HG03457 (cell line): Measurements from ENCODE around the gene DEXI.
"Not testable (repeated sequence)": the region's sequence is repeated elsewhere in the genome, so short reads cannot be mapped to it uniquely, and the experiment has no call there.

Experiments used
- ATAC-seq: cut with Tn5 transposase; IDR thresholded peaks from one replicate; pipeline ENCODE4 v1.9.1; 2021; ENCODE audit warnings: moderate number of reproducible peaks; ENCODE audit not compliant: unreplicated experiment

DEXI gene

DNA sequence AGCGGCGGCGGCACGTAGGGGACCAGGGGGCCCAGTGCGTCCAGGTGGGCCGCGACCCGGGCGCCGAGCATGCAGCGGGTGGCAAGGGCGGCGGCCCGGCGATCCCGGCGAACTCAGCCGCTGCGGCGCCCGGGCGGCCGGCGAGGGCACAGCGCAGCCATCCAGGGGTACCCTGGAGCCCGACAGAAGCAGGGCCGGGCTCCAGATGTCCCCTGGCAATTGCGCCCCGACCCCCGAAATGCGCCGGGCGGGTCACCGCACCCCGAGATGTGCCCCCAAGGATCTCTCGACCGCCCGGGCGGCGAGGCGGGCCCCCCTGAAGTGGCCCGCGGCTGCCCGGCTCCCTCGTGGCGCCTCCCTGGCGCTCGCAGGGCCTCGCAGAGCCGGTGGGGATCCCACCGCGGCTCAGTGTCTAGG, 325 bp downstream of the DEXI start:
- not testable (repeated sequence) for ATAC-seq

DNA sequence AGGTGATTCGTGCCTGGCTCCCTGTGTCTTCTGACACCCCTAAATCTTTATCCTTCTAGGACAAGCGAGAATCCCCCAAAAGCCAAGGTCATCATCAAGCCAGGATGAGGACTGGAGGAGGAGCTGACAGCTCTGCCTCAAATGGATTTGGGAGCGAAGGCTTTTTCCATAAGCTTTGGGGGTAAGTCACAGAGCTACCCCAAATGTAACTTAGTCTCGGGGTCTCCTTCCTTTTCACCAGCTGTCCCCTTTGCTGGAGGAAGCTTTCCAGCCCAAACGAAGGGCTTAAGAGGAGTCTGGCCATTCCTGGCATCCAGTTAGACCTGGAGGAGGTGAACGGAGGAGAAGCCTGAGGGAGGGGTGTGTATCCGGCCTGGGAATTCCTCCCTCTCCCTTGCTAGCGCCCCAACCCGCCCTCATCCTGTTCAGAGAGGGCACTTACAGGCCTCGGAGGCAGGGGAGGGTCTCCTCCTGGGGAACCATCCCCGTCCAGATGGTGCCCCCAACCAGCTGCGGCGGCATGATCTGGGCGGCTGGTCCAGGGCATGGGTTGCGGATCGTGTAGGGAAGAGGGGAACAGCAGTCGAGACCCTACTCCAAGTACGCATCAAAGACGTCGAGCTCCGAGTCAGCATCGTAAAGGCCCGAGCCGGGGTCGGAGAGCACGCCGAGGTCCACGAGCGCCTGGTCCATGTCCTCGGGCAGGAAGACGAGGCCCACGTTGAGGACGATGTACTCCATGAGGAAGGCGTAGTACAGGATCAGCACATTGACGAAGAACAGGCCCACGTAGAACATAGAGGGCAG, 938 bp downstream of the DEXI start:
- no peak for ATAC-seq

DNA sequence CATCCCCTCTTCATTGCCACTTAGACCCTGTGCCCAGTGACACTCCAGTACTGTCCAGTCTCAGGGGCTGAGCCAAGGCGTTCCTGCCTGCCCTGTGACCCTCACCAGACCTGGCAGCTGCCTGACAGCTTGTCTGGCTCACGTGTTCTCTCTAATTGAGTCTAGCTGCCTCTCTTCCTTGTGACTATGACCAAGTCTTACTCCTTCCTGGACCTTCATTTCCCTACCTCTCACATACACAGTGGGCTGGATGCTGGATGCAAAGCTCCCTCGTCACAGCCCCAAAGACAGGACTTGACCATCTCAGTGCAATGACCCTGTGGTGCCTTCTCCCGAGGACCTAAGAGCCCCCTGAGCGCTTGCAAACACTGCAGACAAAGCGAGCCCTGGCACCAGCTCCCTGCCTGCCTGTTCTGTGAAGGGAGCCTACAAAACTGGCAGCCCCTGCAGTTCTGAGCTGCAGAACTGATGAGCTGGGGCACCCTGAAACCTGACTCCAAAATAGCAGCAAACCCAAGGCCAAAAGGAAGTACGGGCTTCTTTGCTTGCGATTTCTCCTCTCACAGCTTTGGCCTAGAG, 1.7 kb downstream of the DEXI start:
- ATAC-seq, result no peak

DNA sequence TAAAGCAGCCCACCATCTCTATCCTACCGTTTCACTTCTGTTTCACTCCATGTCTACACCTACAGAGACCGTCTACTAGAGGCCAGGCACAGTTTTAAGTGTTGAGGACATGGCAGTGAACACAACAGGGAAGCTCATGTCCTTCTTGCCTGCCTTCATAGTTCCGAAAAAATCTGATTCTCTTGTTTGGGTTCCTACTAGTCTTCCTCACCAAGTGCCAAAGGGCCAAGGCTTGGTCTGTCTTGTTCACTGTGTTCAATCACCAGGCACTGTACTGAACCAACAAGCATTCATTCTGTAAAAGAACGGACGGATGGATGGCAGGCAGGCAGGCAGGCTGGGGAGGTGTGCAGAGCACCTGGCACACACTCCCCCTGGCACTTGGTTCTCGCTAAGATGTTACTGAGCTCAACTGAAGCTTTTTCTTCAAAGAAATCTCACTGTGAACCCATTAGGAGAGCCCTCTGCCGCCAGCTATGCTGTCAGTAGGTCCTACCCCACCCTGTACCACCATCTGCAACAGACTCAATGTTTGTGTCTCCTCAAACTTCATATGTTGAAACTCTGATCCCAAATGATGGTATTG, 2.5 kb downstream of the DEXI start:
- ATAC-seq, result no peak

DNA sequence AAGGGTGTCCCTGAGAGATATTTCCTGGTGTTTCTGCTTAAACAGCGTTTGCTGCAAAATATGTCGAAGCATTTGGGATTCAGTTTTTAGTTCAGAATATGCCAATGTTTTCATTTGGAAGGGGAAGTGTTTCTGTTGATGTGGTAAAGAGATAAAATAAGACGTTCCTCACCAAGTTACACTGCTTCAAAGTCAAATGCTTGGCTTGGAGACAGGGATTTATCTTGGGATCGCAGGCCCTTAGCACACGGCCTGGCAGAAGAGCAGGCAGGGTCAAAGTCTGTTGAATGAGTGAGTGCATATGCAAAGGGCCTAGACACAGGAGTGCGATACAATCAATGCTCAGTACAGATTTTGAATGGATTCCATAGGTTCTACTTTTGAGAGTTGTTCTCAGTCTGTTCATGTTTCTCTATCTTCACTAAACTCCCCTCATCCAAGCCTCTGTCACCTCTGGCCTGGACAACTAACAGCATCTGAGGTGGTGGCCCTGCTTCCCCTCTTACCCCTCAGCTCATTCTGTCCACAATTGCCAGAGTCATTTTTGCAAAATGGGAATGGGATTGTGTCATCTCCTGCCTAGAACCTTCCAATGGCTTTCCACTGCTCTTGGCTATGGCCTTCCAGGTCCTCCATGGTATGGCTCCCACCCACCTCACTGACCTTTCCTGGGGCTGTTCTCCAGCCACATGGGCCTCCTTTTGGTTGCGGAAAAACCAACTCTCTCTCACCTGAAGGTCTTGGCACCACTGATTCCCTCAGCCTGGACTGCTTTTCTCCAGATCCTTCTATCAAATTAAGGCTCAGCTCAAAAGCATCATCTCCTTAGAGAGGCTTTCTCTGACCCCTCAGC, 3.2 kb downstream of the DEXI start:
- no peak for ATAC-seq

DNA sequence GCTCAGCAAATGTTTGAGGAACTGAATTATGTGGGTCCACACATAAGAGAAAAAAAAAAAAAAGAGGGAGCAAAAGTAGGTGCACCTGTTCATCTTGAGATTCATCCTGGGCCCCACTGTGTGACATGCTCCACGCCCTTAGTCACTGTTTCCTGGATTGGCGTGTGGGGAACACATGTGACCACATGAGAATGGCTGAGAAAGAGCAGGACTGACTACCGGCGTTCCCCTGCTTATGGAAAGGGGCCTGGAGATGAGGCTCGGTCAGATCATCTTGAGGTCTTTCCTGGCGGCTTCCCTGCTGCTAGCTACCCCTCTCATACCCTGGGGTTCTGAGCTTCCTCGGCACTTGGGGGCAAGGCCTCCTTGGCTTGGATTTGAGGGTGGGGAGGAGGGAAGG, 3.9 kb downstream of the DEXI start:
- no peak for ATAC-seq

DNA sequence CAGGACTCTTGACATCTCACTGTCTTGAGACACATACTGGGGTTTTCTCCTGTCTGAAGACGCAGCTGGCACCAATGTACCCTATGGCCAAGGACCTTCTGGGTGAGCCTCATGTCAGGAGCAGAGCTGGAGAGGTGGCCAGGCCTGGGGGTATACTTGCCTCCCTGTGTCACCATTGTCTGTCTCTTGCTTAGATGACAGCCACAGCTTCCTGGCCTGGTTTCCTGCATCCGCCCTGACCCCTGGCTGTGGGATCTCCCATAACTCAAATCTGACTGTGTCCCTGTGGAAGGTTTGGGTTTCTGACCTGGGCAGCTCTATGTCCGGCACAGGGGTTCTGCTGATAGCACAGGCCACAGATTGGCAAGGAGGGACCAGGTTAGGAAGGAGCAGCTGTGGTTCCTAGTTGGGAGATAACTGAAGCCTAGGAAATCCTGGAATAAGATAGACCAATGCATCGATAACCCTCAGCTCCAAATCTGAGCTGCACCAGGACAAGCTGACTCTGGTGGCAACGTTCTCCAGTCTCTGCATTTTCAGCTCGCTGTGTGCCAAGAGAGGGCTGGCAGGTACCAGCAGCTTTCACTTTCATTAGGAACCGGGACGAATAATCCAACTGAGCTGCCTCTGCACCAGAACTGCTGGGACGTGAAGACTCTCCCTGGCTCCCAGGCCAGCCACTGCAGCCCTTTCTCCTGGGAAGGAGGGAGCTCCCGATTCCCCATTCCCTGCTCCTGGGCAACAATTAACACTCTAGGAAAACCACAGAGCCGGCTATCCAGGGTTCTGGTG, 5.0 kb downstream of the DEXI start:
- no peak for ATAC-seq

DNA sequence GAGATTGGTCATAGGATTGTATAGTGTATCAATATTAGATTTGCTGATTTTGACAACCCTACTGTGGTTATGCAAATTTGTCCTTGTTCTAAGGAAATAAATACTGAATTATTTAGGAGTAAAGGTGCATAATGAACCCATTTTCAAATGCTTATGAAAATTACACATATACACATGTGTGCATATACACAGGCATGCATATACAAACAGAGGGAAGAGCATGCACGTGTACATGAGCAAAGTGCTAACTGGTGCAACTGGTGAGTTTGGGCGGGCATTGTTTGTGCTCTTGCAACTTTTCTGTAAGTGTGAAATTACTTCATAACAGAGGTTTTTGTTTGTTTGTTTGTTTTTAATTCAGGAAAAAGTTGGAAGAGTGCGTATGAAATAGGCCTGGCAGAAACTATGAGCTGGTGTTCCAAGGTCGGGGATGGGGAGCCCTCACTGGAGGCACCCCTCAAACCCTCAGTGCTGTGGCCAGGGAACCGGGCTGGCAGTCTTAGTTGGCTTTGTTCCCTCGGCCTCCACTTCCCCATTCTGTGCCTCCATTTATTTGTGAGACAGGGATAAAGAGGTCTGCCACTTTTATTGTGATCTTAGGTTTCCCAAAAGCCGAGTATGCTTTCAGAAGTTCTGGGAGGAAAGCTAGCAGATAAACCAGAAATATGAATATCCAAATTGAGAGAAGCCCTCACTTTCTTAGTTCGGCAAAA, 5.8 kb downstream of the DEXI start:
- no peak for ATAC-seq

DNA sequence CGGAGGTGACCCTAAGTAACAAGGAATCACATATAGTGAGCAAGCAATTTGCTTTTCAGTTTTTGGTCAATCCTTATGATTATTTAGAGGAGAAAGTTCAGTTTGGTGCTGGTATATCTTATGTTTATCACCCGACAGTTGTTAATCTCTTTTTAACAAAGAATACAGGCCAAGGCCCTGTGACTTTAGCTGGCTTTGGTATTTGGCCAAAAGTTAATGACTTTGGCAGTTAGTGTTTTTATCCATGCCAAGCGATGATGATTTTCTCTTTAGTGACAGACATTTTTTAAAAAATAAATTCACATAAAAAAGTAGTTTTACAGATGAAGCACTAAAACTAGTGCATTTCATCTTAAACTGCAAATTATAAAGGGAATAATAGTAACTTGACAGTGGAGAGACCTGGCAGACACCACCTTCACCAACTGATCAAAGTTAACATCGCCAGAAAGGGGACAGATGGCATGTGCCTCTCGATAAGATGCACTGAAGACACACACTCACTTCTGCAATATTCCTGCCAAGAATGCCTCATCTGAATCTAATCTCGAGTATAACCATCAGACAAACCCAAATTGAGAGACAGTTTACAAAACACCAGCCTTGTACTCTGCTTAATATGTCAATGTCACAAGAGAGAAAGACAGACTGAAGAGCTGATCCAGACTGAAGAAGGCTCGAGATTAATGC, 6.9 kb downstream of the DEXI start:
- ATAC-seq, result no peak

DNA sequence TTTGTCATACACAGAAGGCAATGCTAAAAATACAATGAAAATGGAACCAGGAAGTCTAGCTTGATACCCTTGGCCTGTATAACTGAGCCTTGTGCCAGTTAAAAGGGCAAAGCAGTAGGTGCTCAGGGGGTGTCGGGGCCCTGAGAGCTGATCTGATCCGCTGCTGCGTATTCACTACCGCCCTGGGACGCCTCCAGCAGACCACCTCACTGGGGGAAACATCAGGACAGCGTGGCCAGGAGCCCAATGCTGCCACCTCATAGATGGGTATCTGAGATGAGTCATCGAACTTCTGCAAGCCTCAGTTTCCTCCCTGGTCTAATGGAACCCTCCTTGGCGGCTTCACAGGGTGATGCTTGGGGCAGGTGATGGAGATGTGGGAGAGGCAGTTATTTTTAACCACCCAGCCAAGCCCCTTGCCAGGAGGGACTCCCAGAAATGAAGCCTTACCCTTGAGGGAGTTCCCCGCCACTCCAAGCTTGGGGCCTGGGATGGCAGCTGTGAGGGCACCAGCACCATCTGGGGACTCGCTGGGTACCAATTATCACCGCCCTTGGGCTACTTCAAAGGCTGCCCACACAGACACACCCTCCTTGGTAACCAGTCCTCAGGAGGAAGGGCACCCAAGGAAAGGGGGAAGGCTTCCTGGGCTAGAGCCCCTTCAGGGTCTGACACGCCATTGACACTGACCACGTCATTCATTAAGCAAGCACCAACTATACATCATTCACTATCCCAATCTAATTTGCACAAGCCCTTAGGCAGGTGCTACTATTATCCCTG, 7.8 kb downstream of the DEXI start:
- no peak for ATAC-seq

DNA sequence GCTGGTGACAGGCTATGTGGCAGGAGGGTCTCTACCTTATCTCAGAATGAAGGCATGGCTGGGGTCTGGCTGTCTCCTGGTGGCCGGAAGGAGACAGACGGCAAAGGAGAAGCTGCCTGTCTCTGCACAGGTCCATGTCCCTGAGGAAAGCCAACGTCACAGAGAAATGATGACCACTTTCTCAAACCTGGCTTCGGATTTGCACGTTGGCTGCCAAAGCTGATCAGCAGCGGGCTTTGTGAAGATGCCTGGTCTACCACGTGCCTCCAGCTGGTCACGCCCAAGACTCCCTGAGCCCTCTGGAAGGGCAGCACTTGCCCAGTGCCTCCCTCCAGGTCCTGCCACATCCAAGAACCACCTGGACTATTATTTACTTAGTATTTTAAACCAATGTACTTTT, 8.4 kb downstream of the DEXI start:
- no peak for ATAC-seq

DNA sequence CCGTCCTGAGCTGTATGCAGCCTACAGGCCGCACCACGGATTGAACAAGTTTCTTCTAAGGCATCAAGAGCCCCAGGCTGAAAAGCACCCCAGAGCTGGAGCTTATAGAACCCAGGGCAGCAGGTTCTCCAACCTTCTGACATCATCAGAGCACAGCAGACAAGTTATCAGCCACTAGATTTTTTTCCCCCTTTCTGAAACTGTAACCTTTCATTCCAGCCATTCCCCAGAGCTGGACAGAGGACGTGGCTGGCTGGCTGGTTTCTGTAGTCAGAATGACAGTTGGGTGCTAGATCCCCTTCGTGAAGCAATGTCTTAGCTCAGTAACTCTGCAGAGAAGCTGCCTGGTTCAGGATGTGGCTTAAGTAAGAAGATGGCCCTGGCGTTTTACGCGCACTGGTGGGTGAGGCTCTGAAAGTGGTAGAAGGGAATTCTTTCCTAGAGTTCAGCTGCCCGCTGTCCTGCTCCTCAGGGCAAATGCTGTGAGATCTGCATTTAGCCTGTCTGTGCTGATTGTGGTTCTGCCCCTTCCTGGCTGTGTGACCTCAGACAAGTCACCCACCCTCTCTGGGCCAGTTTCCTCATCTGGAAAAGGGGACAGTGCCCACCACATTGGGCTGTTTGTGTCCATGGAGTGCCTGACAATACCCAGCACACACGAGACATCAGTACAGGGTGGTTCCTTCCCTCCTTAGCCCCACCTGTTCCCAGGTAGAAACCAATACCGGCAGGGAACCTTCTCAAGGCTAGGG, 9.1 kb downstream of the DEXI start:
- ATAC-seq, result no peak

DNA sequence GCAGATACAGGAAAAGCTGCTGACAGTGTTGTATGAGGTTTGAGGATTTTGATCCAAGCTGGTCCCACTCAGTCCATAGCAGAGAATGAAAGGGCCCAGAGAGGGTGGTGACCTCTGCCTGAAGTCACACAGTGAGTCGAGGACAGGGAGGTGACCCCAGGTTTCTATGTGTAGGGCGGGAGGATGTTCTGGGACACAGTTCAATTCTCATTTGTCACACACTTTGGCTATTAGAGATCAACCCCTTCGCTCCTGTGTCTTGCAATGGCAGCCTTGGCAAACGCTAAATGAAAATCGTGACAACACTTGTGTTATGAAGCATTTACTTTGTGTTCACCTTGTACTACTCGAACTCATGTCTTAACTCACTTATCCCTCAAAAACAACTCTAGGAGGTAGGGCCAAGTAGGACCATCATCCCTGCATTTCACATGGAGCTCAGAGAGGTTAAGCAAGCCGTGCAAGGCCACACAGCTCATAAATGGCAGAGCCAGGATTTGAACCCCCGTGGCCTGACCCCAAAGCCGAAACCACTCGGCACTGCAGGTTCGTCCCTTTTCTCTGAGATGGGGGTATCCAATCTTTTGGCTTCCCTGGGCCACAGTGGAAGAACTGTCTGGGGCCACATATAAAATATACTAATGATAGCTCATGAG, 10.2 kb downstream of the DEXI start:
- ATAC-seq, result no peak

DNA sequence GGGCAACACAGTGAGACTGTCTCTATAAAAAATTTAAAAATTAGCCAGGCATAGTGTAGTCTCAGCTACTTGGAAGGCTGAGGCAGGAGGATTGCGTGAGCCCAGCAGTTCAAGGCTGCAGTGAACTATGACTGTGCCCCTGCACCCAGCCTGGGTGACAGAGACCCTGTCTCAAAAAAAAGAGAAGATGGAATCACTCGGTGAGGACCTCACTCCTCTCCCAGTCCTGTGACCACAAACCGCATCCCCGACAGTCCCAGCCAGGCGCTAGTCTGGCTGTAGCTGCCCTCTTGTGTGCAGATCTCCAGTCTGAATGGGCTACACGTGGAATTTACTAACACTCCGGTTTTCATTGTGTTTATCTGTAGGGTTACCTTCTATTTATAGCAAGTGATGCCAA, 11.1 kb downstream of the DEXI start:
- no peak for ATAC-seq

DNA sequence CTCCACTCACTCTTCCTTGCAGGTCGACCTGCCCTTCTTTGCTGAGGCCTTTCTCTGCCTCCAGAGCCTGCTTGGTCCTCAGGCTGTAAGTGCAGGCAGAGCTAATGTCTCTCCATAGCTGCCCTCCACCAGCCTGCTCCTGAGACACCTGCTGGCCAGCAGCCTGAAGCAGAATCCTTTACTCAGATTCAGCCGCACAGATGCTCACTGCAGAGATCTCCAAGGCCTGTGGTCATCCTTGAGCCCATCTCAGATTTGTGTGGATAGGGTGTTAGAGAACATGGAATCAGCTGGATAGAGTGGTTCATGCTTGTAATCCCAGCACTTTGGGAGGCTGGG, 11.5 kb downstream of the DEXI start:
- ATAC-seq, result no peak

DNA sequence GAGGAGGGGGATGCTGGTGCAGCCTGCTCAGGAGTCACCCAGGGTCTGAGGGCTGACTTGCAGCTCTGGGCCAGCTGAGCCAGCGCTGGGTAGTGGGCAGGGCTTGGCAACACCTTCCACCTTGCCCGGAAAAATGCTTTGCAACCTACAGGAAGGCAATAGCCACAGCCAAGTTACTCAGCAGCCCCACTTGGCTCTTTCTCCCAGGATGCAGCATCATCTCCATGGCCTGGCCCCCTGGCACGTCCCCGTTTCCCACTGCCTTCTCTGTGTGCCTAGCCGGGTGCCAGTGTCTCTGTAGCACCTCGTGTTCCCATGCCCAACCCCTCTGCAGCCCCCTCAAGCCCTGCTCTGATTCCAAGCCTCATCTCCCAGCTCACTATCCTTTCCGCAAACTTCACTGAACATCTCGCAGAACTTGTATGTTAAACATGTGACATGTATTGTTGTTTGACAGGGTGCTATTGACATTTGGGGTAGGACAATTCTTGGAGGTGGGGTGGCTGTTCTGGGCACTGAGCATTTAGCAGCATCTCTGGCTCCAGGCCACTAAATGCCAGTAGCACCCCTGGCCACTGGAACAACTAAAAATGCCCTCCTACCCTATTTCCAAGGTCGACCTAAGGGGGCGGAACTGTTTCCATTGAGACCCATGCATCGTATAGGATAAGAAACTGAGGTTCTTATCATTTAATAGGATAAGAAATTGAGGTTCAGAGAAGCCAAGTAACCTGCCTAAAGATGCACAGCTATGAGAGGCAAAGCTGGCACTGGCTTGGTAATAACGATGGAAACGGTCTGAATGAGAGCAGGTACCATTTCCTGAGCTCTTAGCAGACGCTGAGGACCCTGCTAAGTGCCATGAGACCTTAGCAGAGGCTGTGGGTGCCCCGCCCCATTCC, 12.2 kb downstream of the DEXI start:
- no peak for ATAC-seq

DNA sequence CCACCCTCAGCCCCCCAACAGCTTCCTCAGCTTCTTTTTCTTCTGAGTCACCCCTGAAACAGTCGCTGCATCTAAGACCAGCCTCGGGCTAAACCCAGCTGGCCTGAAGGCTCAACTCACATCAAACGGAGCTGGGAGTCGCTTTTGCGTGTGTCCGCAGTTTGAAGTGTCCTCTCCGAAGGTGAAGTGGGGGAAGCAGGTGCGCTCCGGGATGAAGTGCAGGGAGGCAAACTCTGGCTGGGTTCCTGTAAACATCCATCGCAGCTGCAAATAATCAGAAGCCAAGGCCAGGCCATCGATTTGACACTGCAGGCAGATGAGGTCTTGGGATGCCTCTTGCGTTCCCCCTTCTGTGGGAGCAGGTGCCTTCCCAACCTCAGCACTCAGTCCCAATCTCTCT, 13.2 kb downstream of the DEXI start:
- ATAC-seq, result not testable (repeated sequence)
